GM18502 (cell line): ENCODE measurements around the gene CBFB.
"Not testable (repeated sequence)": the region's sequence is repeated elsewhere in the genome, so short reads cannot be mapped to it uniquely, and the experiment has no call there.

Source experiments
- ATAC-seq: cut with Tn5 transposase; IDR thresholded peaks from one replicate; pipeline ENCODE4 v1.9.1; 2021; ENCODE audit warnings: mild to moderate bottlenecking; ENCODE audit not compliant: unreplicated experiment, poor library complexity

CBFB gene

GRCh38 chr16:67040166-67040565 lies 11.2 kb downstream of the CBFB start:
- ATAC-seq, result no peak

GRCh38 chr16:67040906-67041305 lies 12.0 kb downstream of the CBFB start:
- ATAC-seq, result no peak

GRCh38 chr16:67041520-67041919 lies 12.6 kb downstream of the CBFB start:
- not testable (repeated sequence) for ATAC-seq

GRCh38 chr16:67043420-67043819 lies 14.5 kb downstream of the CBFB start:
- no peak for ATAC-seq

- ATAC-seq, result no peak
These were observed 21.8 kb downstream of the CBFB start for GRCh38 chr16:67050796-67051195.

GRCh38 chr16:67052399-67052798 lies 23.4 kb downstream of the CBFB start:
- no peak for ATAC-seq

GRCh38 chr16:67053767-67054334 lies 24.9 kb downstream of the CBFB start:
- no peak for ATAC-seq

- no peak for ATAC-seq
These were observed 26.0 kb downstream of the CBFB start for GRCh38 chr16:67054901-67055300.

- ATAC-seq, result peak; percentile 55
These were observed 27.0 kb downstream of the CBFB start for GRCh38 chr16:67055712-67056487.

- no peak for ATAC-seq
These were observed 34.1 kb downstream of the CBFB start for GRCh38 chr16:67063008-67063407.

GRCh38 chr16:67068212-67068753 lies 39.3 kb downstream of the CBFB start:
- no peak for ATAC-seq

- ATAC-seq, result no peak
These were observed 42.6 kb downstream of the CBFB start for GRCh38 chr16:67071476-67072048.

- no peak for ATAC-seq
These were observed 46.4 kb downstream of the CBFB start for GRCh38 chr16:67075331-67075730.

GRCh38 chr16:67077871-67078270 lies 48.9 kb downstream of the CBFB start:
- no peak for ATAC-seq

- ATAC-seq, result no peak
These were observed 53.2 kb downstream of the CBFB start for GRCh38 chr16:67082100-67082499.

- ATAC-seq, result no peak
These were observed 53.9 kb downstream of the CBFB start for GRCh38 chr16:67082891-67083290.

GRCh38 chr16:67084345-67085028 lies 55.5 kb downstream of the CBFB start:
- ATAC-seq, result peak; percentile 73

- ATAC-seq, result no peak
These were observed 57.9 kb downstream of the CBFB start for GRCh38 chr16:67086822-67087221.

- no peak for ATAC-seq
These were observed 58.3 kb downstream of the CBFB start for GRCh38 chr16:67087291-67087690.

GRCh38 chr16:67087803-67088202 lies 58.9 kb downstream of the CBFB start:
- ATAC-seq, result no peak

GRCh38 chr16:67088551-67088950 lies 59.6 kb downstream of the CBFB start:
- ATAC-seq, result no peak
